ENCODE measurements around the gene COBL. TPM values are rescaled to one million over a fixed set of nuclear protein-coding genes. Genes with fewer than 3 reads are reported as not detected.

COBL gene
- total and polyA plus RNA-seq, 10 of the 15 experiments (the other 5 are each of a cell fraction or from before 2014, with no cell fraction given) = 0.21 TPM; not detected in 9

- no peaks in the 10 kb centered on the region for H3K4me1 ChIP-seq (ENCODE audit: control insufficient read depth, insufficient read depth, low read length)
- ChIA-PET SMC1A (ENCODE audit: uncharacterized antibody, unreplicated experiment) (no interaction called here), CTCF (no interaction called here), POLR2A (no interaction called here), RAD21 (ENCODE audit: unreplicated experiment) (no interaction called here)
- H3K4me2 ChIP-seq (ENCODE audit: control insufficient read depth, insufficient read depth) = no peak overlapping the region
- no peak for DNase-seq (ENCODE audit: low read depth, low spot score)
- H3K4me3 ChIP-seq = no peak overlapping the region
- H3K79me2 ChIP-seq (ENCODE audit: control insufficient read depth, insufficient read depth, low read length) = no peaks in the 10 kb centered on the region
- H3K9ac ChIP-seq (ENCODE audit: control insufficient read depth, insufficient read depth, low read length) = no peak overlapping the region
- no peak for FAIRE-seq
- H2AFZ ChIP-seq (ENCODE audit: control insufficient read depth, low read depth, low read length) = no peak overlapping the region
- in situ Hi-C loops (cut with MboI) = no loop called here
- 25% methylated on average over 16 of the region's 16 CpGs for whole genome bisulfite sequencing (ENCODE audit: insufficient coverage, insufficient replicate concordance, low lambda C conversion rate, missing lambda C conversion rate)
- H4K20me1 ChIP-seq (ENCODE audit: control insufficient read depth, insufficient read depth) = no peaks in the 10 kb centered on the region
- no peaks in the 10 kb centered on the region for H3K27me3 ChIP-seq (replicated peaks in 1 of 2; ENCODE audit: control insufficient read depth in 2 of 2, insufficient read depth in 2 of 2, low read length in 1 of 2)
- H3K9me3 ChIP-seq (replicated peaks; ENCODE audit: control insufficient read depth, insufficient read depth, low read length) = no peaks in the 10 kb centered on the region
- ATAC-seq = no peak
- intact Hi-C loops (cut with micrococcal nuclease; ENCODE audit: unreplicated experiment) = no loop called here
- TF ChIP-seq IRF4 (IDR thresholded peaks at IDR 0.05; ENCODE audit: low read depth, low read length) (no peak), TCF7 (IDR thresholded peaks at IDR 0.05; ENCODE audit: borderline replicate concordance) (no peak), BHLHE40 (IDR thresholded peaks at IDR 0.05; ENCODE audit: borderline replicate concordance in 1 of 2, low read depth in 2 of 2, low read length in 1 of 2) (no peak), NKRF (conservative IDR thresholded peaks at IDR 0.05) (no peak), ESRRA (IDR thresholded peaks at IDR 0.05; ENCODE audit: low read length) (no peak), RELA (IDR thresholded peaks at IDR 0.05; ENCODE audit: borderline replicate concordance, partially characterized antibody) (no peak), IKZF1 (conservative IDR thresholded peaks at IDR 0.05) (no peak), MXI1 (IDR thresholded peaks at IDR 0.05; ENCODE audit: low read depth, low read length) (no peak), HDAC6 (IDR thresholded peaks at IDR 0.05; ENCODE audit: unreplicated experiment) (no peak), ZNF274 (IDR thresholded peaks at IDR 0.05; ENCODE audit: insufficient read depth, insufficient read length) (no peak)
- H3K36me3 ChIP-seq (ENCODE audit: control insufficient read depth in 2 of 2, insufficient read depth in 2 of 2, low read length in 1 of 2) = no peaks in the 10 kb centered on the region
- no TSS peak for BruUV-seq (replicated peaks)
- H3K27ac ChIP-seq (ENCODE audit: control insufficient read depth, insufficient read depth) = no peak overlapping the region
Observed at GRCh38 chr7:51242881-51243518, 73.6 kb downstream of the COBL start.

Data from GM12878 (cell line).